Breast epithelium (tissue), 4 donors: ENCODE data around the gene FBN2. TPM values are rescaled to one million over a fixed set of nuclear protein-coding genes. Genes with fewer than 3 reads are reported as not detected.

Source experiments
- DNase-seq, 2 donors: peaks; one replicate each; pipeline ENCODE4 v3.0.0-alpha.2; 2019; ENCODE audit warnings: low spot score in 2 of 2
- H3K27ac ChIP-seq, 2 donors: fragments of 200-600 bp; sonication (generic) in 1 of 2; one replicate each; pipeline ENCODE4 v1.5.1; 2016 to 2019; ENCODE audit warnings: mild to moderate bottlenecking in 1 of 2
- H3K27me3 ChIP-seq, 2 donors: fragments of 200-600 bp; sonication (generic) in 1 of 2; one replicate each; pipeline versions ENCODE4 v1.5.1 to v1.6.0; 2017 to 2019; ENCODE audit warnings: control low read depth in 1 of 2, mild to moderate bottlenecking in 1 of 2
- H3K36me3 ChIP-seq: fragments of 200-600 bp; one replicate; pipeline ENCODE4 v1.5.1; 2019
- H3K4me1 ChIP-seq, 2 donors: fragments of 200-600 bp; sonication (generic); one replicate each; pipeline ENCODE4 v1.5.1; 2016 to 2019; ENCODE audit warnings: control low read depth in 1 of 2
- H3K4me3 ChIP-seq, 3 donors: fragments of 200-600 bp; sonication (generic); 1 replicate in 2 of 3; 2 replicates in 1 of 3; pipeline ENCODE4 v1.5.1; 2016 to 2019; ENCODE audit warnings: mild to moderate bottlenecking in 3 of 3, moderate library complexity in 2 of 3
- H3K9me3 ChIP-seq, 2 donors: fragments of 200-600 bp; sonication (generic) in 1 of 2; one replicate each; pipeline ENCODE4 v1.5.1; 2016 to 2019; ENCODE audit warnings: control low read depth in 1 of 2
- POLR2A ChIP-seq: fragments of 450-650 bp; IDR thresholded peaks from one replicate; pipeline ENCODE4 v1.6.1; 2016; ENCODE audit warnings: antibody characterized with exemption, mild to moderate bottlenecking, moderate library complexity
- POLR2AphosphoS5 ChIP-seq, 3 donors: sonication (generic); formaldehyde crosslinking; IDR thresholded peaks; one replicate each; pipeline ENCODE4 v1.6.1; 2017; ENCODE audit warnings: antibody characterized with exemption in 3 of 3
- intact Hi-C: fragments of 100-400 bp; cut with DNase I; formaldehyde crosslinking; loops from one replicate; pipeline ENCODE4 v1.15.1; 2023; ENCODE audit warnings: low total_unique reads
- total RNA-seq, 3 donors: library from RNA; depleted of rRNA; stranded (reverse); fragments of >200 nt; gene quantifications; one replicate each; pipeline ENCODE4 v1.1.0, GENCODE V29; 2016
- TF ChIP-seq, protein P1 (sequence below), 3 donors: fragments of 450-650 bp; IDR thresholded peaks; one replicate each; pipeline ENCODE4 v1.5.1; 2016 to 2017; ENCODE audit warnings: antibody characterized with exemption in 3 of 3, mild to moderate bottlenecking in 3 of 3, moderate library complexity in 3 of 3

FBN2 gene
- total RNA-seq, 3 donors from 2014 or later = 0.88 to 7.5 (median 1.8) TPM

DNA sequence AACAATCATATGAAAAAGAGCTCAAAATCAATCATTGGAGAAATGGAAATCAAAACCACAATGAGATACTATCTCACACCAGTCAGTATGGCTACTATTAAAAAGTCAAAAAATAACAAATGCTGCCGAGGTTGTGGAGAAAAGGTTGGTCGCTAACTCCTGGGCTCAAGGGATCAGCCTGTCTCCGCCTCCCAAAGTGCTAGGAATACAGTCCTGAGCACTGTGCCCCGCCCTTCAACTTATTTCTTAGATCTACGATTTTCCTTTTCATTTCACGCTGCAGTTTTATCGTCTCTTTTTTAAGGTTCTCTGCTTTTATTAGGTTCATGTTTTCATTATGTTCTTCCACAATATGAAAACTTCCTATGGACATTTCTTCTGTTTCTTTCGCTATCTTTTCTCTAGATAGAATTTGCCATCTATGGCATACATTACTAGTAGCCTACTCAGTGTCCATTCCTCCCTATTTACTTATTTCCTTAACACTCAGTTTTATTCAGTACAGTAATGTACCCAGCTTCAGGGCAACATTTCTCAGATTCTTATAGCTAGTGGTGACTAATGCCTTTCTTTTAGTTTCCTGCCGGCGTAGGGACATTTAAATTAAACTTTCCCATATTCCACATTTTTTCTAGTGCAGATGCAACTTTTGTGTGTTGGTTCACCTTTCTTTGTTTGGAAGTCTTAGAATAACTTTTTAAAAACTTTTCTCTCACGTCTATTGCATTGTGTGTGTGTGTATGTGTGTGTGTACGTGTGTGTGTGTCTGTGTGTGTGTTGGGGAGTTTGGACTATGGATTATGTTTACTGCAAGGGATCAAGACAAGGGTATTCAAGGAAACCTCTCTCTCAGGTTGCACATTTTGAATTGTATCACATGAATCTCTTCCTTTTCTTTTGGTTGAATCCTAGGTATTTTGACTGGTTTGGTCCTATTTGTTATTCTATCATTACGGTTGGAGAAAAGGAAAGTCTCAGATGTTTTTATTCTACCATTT lies 21.6 kb upstream of the FBN2 start:
- Histone ChIP-seq H3K9me3 (peaks cover 0 to 10% of the 10 kb centered on the region in 2 donors), H3K27ac (no peak overlapping the region), H3K27me3 (no peaks in the 10 kb centered on the region), H3K36me3 (no peaks in the 10 kb centered on the region), H3K4me1 (no peaks in the 10 kb centered on the region), H3K4me3 (no peak overlapping the region)
- TF ChIP-seq POLR2A (no peak), POLR2AphosphoS5 (IDR thresholded peaks at IDR 0.05) (no peak)
- TF ChIP-seq, protein P1, sequence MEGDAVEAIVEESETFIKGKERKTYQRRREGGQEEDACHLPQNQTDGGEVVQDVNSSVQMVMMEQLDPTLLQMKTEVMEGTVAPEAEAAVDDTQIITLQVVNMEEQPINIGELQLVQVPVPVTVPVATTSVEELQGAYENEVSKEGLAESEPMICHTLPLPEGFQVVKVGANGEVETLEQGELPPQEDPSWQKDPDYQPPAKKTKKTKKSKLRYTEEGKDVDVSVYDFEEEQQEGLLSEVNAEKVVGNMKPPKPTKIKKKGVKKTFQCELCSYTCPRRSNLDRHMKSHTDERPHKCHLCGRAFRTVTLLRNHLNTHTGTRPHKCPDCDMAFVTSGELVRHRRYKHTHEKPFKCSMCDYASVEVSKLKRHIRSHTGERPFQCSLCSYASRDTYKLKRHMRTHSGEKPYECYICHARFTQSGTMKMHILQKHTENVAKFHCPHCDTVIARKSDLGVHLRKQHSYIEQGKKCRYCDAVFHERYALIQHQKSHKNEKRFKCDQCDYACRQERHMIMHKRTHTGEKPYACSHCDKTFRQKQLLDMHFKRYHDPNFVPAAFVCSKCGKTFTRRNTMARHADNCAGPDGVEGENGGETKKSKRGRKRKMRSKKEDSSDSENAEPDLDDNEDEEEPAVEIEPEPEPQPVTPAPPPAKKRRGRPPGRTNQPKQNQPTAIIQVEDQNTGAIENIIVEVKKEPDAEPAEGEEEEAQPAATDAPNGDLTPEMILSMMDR (IDR thresholded peaks at IDR 0.05) = no peak
- intact Hi-C loops = no loop called here
- no peak for DNase-seq

DNA sequence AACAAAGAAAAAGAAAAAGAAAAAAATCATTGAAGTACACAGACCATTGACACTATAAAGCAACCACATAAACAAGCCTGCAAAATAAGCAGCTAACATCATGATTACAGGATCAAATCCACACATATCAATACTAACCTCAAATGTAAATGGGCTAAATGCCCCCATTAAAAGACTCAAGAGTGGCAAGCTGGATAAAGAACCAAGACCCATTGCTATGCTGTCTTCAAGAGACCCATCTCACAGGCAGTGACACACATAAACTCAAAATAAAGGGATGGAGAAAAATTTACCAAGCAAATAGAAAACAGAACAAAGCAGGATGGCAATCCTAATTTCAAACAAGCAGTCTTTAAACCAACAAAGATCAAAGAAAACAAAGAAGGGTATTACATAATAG lies 15.7 kb upstream of the FBN2 start:
- intact Hi-C loops = no loop called here
- Histone ChIP-seq H3K9me3 (peaks cover 5 to 39% of the 10 kb centered on the region in 2 donors), H3K27ac (no peak overlapping the region), H3K27me3 (no peaks in the 10 kb centered on the region), H3K4me1 (no peaks in the 10 kb centered on the region), H3K36me3 (no peaks in the 10 kb centered on the region), H3K4me3 (no peak overlapping the region)
- DNase-seq = no peak
- TF ChIP-seq POLR2AphosphoS5 (IDR thresholded peaks at IDR 0.05) (no peak), POLR2A (no peak)
- TF ChIP-seq, protein P1 (IDR thresholded peaks at IDR 0.05) = no peak

DNA sequence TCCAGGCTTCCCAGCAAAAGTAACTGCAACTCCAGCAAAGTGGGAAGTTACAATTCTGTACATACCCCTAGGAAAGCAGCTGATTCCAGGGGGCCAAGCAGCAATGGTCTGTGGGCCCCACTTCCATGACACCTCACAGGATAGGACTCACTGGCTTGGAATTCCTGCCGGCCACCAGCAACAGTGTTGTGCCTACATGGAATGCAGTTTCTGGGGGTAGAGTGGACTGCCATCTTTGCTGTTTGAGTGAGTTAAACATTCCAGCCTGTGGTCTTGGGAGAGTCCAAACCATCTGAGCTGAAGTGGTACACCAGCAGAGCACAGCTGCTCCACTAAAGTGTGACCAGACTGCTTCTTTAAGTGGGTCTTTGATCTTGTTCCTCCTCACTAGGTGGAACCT lies 13.4 kb upstream of the FBN2 start:
- no peak overlapping the region for H3K27ac ChIP-seq
- intact Hi-C loops = no loop called here
- peaks cover 5 to 39% of the 10 kb centered on the region in 2 donors for H3K9me3 ChIP-seq
- TF ChIP-seq, protein P1 (IDR thresholded peaks at IDR 0.05) = no peak
- no peak for TF ChIP-seq POLR2AphosphoS5 (IDR thresholded peaks at IDR 0.05)
- TF ChIP-seq POLR2A = no peak
- H3K4me3 ChIP-seq = no peak overlapping the region
- H3K36me3 ChIP-seq = no peaks in the 10 kb centered on the region
- DNase-seq = no peak
- H3K27me3 ChIP-seq = no peaks in the 10 kb centered on the region
- no peaks in the 10 kb centered on the region for H3K4me1 ChIP-seq

DNA sequence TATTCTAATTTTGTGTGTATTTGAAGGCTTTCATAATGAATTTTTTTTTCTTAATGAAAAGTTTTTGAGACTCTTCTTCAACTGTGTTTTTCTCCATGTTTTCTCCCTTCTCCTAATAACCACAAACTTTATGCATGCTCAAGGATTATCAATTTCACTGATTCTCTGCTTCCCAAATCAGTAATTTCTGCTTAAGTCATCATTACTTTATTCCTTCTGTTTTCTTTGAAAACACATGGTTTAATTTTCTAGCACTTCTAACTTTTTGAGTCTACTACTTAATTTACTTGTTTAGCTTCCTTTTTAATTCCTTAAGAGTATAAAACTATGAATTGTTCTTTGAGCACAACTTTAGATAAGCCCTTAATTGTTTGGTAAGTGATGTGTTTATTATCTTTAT lies 11.5 kb upstream of the FBN2 start:
- H3K27me3 ChIP-seq = no peaks in the 10 kb centered on the region
- H3K4me3 ChIP-seq = no peak overlapping the region
- H3K36me3 ChIP-seq = no peaks in the 10 kb centered on the region
- DNase-seq = no peak
- TF ChIP-seq, protein P1 (IDR thresholded peaks at IDR 0.05) = no peak
- TF ChIP-seq POLR2A = no peak
- no peak for TF ChIP-seq POLR2AphosphoS5 (IDR thresholded peaks at IDR 0.05)
- H3K4me1 ChIP-seq = no peaks in the 10 kb centered on the region
- H3K9me3 ChIP-seq = peaks cover 5 to 28% of the 10 kb centered on the region in 2 donors
- H3K27ac ChIP-seq = no peak overlapping the region
- intact Hi-C loops = no loop called here

DNA sequence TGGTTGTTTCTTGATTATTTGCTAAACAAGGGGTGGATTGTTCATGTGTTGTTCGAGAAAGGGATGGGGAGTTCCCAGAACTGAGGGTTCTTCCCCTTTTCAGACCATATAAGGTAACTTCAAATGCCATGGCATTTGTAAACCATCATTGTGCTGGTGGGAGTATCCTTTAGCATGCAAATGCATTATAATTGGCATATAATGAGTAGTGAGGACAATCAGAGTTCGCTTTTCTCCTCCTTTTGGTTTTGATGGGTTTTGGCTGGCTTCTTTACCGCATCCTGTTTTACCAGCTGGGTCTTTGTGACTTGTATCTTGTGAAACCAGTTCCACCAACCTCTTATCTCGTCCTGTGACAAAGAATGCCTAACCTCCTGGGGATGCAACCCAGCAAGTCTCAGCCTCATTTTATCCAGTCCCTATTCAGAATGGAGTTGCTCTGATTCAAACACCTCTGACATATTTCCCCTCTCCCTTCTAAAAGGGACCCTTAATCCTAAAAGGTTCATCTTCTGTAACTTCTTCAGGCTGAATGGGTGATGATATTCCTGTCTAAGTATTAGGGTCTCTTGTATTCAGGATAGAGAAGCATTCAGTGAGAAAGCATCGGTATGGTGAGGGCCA lies 8.7 kb upstream of the FBN2 start:
- Histone ChIP-seq H3K27me3 (no peaks in the 10 kb centered on the region), H3K36me3 (no peaks in the 10 kb centered on the region), H3K27ac (no peak overlapping the region)

More for the DNA sequence above, 8.7 kb upstream of the FBN2 start:
- Histone ChIP-seq H3K9me3 (peaks cover 0 to under 1% of the 10 kb centered on the region in 2 donors), H3K4me1 (no peaks in the 10 kb centered on the region), H3K4me3 (no peak overlapping the region)
- TF ChIP-seq POLR2A = no peak
- TF ChIP-seq, protein P1 (IDR thresholded peaks at IDR 0.05) = no peak
- TF ChIP-seq POLR2AphosphoS5 (IDR thresholded peaks at IDR 0.05) = no peak
- intact Hi-C loops = no loop called here
- DNase-seq = no peak
